ENCODE data around the gene PPP1R26. TPM values are rescaled to one million over a fixed set of nuclear protein-coding genes. Genes with fewer than 3 reads are reported as not detected.

PPP1R26 gene
- total and polyA plus RNA-seq, 3 experiments from 2014 or later: 0.47 to 0.84 (median 0.59) TPM

DNA sequence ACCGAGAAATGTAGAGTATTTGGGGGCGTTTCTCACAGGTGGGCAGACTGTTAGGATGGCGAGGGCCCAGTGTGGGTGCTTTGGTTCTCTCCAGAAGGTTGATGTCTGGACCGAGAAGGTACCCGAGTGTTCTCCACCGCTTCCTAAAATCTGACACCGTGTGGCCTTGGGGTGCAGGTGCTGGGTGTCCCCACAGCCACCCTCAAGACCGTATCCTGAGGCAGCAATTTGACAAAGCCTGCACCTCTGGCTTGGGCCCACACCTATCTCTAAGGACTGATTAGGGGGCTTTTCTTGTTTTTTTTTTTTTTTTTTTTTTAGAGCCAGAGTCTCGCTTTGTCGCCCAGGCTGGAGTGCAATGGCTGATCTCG is 1.3 kb downstream of the PPP1R26 start:
- no peak overlapping the region for H3K27ac Mint-ChIP-seq
- peaks cover 20% of the 10 kb centered on the region for H3K27me3 ChIP-seq (ENCODE audit: insufficient read depth, low read length, poor library complexity, severe bottlenecking)
- peaks cover 0 to 2% (median 0%) of the 10 kb centered on the region in 3 donors for H3K36me3 Mint-ChIP-seq
- ChIA-PET CTCF (interaction anchor here (1.2 to 1.6 kb wide), 2 partner anchors 15 to 19 kb away, joined by 4 read pairs; partner anchors contain the start of gene MRPS2), POLR2A (interaction anchor here (0.7 kb wide), 1 partner anchor 17 kb away, joined by 11 read pairs; no protein-coding TSS in a partner anchor)
- H3K4me3 ChIP-seq (ENCODE audit: low read length): peak overlapping the region; percentile 37
- no peaks in the 10 kb centered on the region for H3K9me3 ChIP-seq (ENCODE audit: low read length)
- H3K9me3 Mint-ChIP-seq: peaks cover 0 to 2% (median 0%) of the 10 kb centered on the region in 5 donors
- H3K27ac ChIP-seq (ENCODE audit: low read depth, low read length): peak overlapping the region; percentile 47
- DNase-seq: no peak
- H3K36me3 ChIP-seq (ENCODE audit: insufficient read depth, low read length): no peaks in the 10 kb centered on the region
- peaks cover 45 to 48% of the 10 kb centered on the region in 2 donors for H3K27me3 Mint-ChIP-seq
- peaks cover 13% of the 10 kb centered on the region for H3K4me1 ChIP-seq (ENCODE audit: insufficient read depth, low read length)
- peak overlapping the region in 6 of 7 donors; percentile 52 to 75 (median 60) for H3K4me3 Mint-ChIP-seq
- H3K4me1 Mint-ChIP-seq: peaks cover 5 to 24% (median 9%) of the 10 kb centered on the region in 3 donors

DNA sequence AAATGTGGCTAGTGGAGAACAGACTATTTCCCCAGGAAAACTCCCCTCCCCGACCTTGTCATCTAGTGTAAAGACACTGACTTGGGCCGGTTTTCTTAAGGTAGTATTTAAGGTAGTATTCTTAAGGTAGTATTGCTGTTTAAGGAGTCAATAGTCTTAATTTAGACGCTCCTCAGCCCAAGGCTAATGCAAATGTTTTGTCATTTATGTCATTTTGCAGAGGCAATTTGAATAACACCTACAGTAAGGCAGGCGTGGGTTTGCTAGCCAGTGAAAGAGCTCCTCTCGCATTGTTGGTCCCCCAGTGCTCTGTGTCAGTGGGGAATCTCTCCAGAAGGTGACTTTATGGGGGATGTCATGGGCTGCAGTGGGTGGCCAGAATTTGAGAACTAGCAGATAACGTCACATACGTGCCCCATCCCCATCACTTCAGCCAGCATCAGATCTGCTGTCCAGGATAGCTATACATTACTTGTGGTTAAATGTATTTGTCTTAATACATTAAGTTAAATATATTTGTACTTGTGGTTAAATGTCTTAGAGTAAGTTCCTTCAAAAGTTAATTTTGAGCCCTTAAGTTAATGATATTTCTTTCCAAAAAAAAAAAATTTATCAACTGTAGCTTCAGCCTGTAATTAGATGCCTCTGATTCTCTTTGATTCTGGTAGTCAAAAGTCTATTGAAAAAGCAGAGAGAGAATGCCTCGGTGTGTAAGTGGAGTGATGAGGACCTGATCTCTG is 2.6 kb downstream of the PPP1R26 start:
- H3K9me3 Mint-ChIP-seq: peaks cover 0 to 2% (median 0%) of the 10 kb centered on the region in 5 donors
- peaks cover 20% of the 10 kb centered on the region for H3K27me3 ChIP-seq (ENCODE audit: insufficient read depth, low read length, poor library complexity, severe bottlenecking)
- ChIA-PET CTCF (interaction anchor here (1.6 kb wide), 1 partner anchor 18 kb away, joined by 4 read pairs; the partner anchor contains the start of gene MRPS2), POLR2A (no interaction called here)
- peak overlapping the region in 4 of 7 donors; percentile 33 to 48 (median 42) for H3K4me3 Mint-ChIP-seq
- DNase-seq: no peak
- no peaks in the 10 kb centered on the region for H3K36me3 ChIP-seq (ENCODE audit: insufficient read depth, low read length)
- H3K27me3 Mint-ChIP-seq: peaks cover 38 to 45% of the 10 kb centered on the region in 2 donors
- peak overlapping the region in 1 of 8 donors; percentile 20 for H3K27ac Mint-ChIP-seq
- peaks cover 13% of the 10 kb centered on the region for H3K4me1 ChIP-seq (ENCODE audit: insufficient read depth, low read length)
- no peak overlapping the region for H3K4me3 ChIP-seq (ENCODE audit: low read length)
- no peak overlapping the region for H3K27ac ChIP-seq (ENCODE audit: low read depth, low read length)
- H3K36me3 Mint-ChIP-seq: peaks cover 0 to 2% (median 0%) of the 10 kb centered on the region in 3 donors
- peaks cover 5 to 24% (median 9%) of the 10 kb centered on the region in 3 donors for H3K4me1 Mint-ChIP-seq
- H3K9me3 ChIP-seq (ENCODE audit: low read length): no peaks in the 10 kb centered on the region

DNA sequence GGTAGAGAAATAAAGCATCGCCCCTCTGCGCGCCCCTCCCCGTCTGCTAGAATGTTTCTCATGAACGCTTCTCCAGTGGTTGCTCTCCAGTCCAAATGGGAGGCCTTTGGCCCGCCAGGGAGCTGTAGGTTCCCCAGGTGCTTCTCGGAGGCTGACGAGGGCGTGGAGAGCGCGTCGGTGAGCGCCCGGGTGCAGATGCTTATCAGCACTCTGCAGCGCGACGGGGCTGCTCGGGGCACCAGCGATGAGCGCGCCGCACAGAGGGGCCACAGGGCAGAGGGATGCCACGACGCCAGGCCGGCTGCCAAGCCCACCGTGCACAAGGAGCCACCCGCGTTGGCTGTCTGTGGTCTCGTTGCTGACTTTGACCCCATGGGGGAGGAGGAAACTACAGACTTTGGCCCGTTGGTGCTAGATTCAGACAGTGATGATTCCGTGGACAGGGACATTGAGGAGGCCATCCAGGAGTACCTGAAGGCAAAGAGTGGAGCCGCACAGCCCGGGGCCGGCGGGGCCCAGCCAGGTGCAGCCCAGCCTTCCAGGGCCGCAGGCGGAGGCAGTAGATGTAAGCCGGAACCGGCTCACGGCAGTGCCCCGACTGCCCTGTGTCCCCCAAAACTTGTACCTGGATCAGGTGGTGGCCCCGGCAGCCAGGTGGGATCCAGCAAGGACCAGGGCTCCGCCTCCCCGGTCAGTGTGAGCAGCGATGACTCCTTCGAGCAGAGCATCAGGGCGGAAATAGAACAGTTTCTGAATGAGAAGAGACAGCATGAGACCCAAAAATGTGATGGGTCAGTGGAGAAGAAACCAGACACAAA is 5.1 kb downstream of the PPP1R26 start:
- H3K4me3 ChIP-seq (ENCODE audit: low read length): no peak overlapping the region
- peak in 1 of 5 donors; percentile 36 for DNase-seq
- no peak overlapping the region for H3K27ac ChIP-seq (ENCODE audit: low read depth, low read length)
- peaks cover 13% of the 10 kb centered on the region for H3K4me1 ChIP-seq (ENCODE audit: insufficient read depth, low read length)
- no peaks in the 10 kb centered on the region for H3K36me3 ChIP-seq (ENCODE audit: insufficient read depth, low read length)
- Mint-ChIP-seq H3K27me3 (peaks cover 24 to 30% of the 10 kb centered on the region in 2 donors), H3K36me3 (no peaks in the 10 kb centered on the region), H3K4me1 (peaks cover 0 to 12% (median 0%) of the 10 kb centered on the region in 3 donors), H3K4me3 (no peak overlapping the region), H3K9me3 (peaks cover 0 to 2% (median 0%) of the 10 kb centered on the region in 5 donors), H3K27ac (no peak overlapping the region)
- no peaks in the 10 kb centered on the region for H3K9me3 ChIP-seq (ENCODE audit: low read length)
- ChIA-PET POLR2A (no interaction called here), CTCF (no interaction called here)
- H3K27me3 ChIP-seq (ENCODE audit: insufficient read depth, low read length, poor library complexity, severe bottlenecking): peaks cover 13% of the 10 kb centered on the region

DNA sequence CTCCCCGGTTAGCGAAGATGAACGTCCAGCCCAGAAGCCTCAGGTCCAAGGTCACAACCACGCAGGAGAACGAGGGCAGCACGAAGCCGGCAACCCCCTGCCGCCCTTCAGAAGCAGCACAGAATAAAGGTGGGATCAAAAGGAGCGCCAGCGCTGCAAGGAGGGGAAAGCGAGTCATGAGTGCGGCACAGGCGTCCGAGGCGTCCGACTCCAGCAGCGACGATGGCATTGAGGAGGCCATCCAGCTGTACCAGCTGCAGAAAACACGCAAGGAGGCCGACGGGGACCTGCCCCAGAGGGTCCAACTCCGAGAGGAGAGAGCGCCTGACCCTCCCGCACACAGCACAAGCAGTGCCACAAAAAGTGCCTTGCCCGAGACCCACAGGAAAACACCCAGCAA is 5.8 kb downstream of the PPP1R26 start:
- peak in 1 of 5 donors; percentile 26 for DNase-seq
- H3K4me3 Mint-ChIP-seq: no peak overlapping the region
- H3K9me3 Mint-ChIP-seq: peaks cover 0 to 2% (median 0%) of the 10 kb centered on the region in 5 donors
- ChIA-PET POLR2A (no interaction called here), CTCF (no interaction called here)
- H3K4me1 ChIP-seq (ENCODE audit: insufficient read depth, low read length): peaks cover 12% of the 10 kb centered on the region
- H3K27ac Mint-ChIP-seq: no peak overlapping the region
- H3K36me3 Mint-ChIP-seq: no peaks in the 10 kb centered on the region
- peaks cover 24 to 30% of the 10 kb centered on the region in 2 donors for H3K27me3 Mint-ChIP-seq
- peaks cover 13% of the 10 kb centered on the region for H3K27me3 ChIP-seq (ENCODE audit: insufficient read depth, low read length, poor library complexity, severe bottlenecking)
- H3K9me3 ChIP-seq (ENCODE audit: low read length): no peaks in the 10 kb centered on the region
- no peaks in the 10 kb centered on the region for H3K36me3 ChIP-seq (ENCODE audit: insufficient read depth, low read length)
- peaks cover 0 to 11% (median 0%) of the 10 kb centered on the region in 3 donors for H3K4me1 Mint-ChIP-seq
- no peak overlapping the region for H3K27ac ChIP-seq (ENCODE audit: low read depth, low read length)
- no peak overlapping the region for H3K4me3 ChIP-seq (ENCODE audit: low read length)

DNA sequence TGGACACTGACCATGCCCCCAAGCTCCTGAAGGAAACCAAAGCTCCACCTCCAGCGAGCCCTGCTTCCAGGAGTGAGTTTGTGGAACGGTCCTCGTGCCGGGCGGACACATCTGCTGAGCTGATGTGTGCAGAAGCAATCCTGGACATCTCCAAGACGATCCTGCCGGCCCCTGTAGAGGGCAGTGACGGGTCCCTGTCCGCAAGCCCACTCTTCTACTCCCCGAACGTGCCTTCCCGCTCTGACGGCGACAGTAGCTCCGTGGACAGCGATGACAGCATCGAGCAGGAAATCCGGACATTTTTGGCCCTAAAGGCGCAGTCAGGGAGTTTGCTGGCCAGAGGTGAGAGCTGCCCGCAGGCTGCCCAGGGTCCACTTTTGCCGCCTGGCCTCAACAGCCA is 6.2 kb downstream of the PPP1R26 start:
- peaks cover 9% of the 10 kb centered on the region for H3K27me3 ChIP-seq (ENCODE audit: insufficient read depth, low read length, poor library complexity, severe bottlenecking)
- Mint-ChIP-seq H3K27ac (no peak overlapping the region), H3K9me3 (peaks cover 0 to 2% (median 0%) of the 10 kb centered on the region in 5 donors), H3K4me1 (peaks cover 0 to 7% (median 0%) of the 10 kb centered on the region in 3 donors), H3K36me3 (no peaks in the 10 kb centered on the region), H3K27me3 (peaks cover 20 to 27% of the 10 kb centered on the region in 2 donors), H3K4me3 (no peak overlapping the region)
- H3K4me3 ChIP-seq (ENCODE audit: low read length): no peak overlapping the region
- DNase-seq: peak in 1 of 5 donors; percentile 40
- ChIA-PET POLR2A (no interaction called here), CTCF (no interaction called here)
- H3K4me1 ChIP-seq (ENCODE audit: insufficient read depth, low read length): peaks cover 7% of the 10 kb centered on the region
- no peaks in the 10 kb centered on the region for H3K36me3 ChIP-seq (ENCODE audit: insufficient read depth, low read length)
- H3K9me3 ChIP-seq (ENCODE audit: low read length): no peaks in the 10 kb centered on the region
- no peak overlapping the region for H3K27ac ChIP-seq (ENCODE audit: low read depth, low read length)

DNA sequence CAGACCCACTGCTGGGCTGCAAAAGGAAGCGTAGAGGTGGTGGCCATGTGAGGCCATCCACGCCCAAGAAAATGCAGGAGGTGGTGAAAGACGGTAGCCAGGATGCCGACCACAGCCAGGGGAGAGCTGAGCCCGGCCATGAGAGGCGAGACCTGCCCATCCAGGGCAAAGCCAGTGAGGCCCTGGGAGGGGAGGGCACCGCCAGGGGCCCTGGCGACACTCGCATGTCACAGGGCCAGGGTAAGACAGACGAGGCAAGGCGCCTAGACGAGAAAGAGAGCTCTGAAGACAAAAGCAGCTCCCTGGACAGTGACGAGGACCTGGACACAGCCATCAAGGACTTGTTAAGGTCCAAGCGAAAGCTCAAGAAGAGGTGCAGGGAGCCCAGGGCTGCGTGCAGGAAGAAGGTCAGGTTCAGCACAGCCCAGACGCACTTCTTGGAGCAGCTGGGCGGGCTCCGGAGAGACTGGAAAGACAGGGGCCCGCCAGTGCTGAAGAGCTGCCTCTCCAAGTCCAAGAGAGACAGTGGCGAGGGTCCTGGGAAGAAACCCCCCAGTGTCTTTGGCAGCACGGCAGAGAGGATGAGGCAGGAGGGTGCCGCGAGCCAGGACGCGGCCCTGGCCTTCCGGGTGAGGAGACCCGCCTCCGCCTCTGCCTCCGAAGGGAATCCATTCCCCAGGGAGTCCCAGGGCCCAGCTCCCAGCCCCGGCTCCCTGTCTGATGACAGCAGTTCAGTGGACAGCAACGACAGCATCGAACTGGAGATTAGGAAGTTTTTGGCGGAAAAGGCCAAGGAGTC is 6.9 kb downstream of the PPP1R26 start:
- H3K27me3 Mint-ChIP-seq: peaks cover 13 to 28% of the 10 kb centered on the region in 2 donors
- no peaks in the 10 kb centered on the region for H3K36me3 Mint-ChIP-seq
- peak in 1 of 5 donors; percentile 32 for DNase-seq
- H3K9me3 Mint-ChIP-seq: peaks cover 0 to 2% (median 0%) of the 10 kb centered on the region in 5 donors
- Histone ChIP-seq H3K9me3 (ENCODE audit: low read length) (no peaks in the 10 kb centered on the region), H3K4me1 (ENCODE audit: insufficient read depth, low read length) (peaks cover 3% of the 10 kb centered on the region), H3K27me3 (ENCODE audit: insufficient read depth, low read length, poor library complexity, severe bottlenecking) (peaks cover 5% of the 10 kb centered on the region), H3K4me3 (ENCODE audit: low read length) (no peak overlapping the region), H3K36me3 (ENCODE audit: insufficient read depth, low read length) (no peaks in the 10 kb centered on the region), H3K27ac (ENCODE audit: low read depth, low read length) (no peak overlapping the region)
- CTCF ChIA-PET: no interaction called here
- peaks cover 0 to 5% (median 0%) of the 10 kb centered on the region in 3 donors for H3K4me1 Mint-ChIP-seq
- no peak overlapping the region for H3K4me3 Mint-ChIP-seq
- POLR2A ChIA-PET: no interaction called here
- no peak overlapping the region for H3K27ac Mint-ChIP-seq

DNA sequence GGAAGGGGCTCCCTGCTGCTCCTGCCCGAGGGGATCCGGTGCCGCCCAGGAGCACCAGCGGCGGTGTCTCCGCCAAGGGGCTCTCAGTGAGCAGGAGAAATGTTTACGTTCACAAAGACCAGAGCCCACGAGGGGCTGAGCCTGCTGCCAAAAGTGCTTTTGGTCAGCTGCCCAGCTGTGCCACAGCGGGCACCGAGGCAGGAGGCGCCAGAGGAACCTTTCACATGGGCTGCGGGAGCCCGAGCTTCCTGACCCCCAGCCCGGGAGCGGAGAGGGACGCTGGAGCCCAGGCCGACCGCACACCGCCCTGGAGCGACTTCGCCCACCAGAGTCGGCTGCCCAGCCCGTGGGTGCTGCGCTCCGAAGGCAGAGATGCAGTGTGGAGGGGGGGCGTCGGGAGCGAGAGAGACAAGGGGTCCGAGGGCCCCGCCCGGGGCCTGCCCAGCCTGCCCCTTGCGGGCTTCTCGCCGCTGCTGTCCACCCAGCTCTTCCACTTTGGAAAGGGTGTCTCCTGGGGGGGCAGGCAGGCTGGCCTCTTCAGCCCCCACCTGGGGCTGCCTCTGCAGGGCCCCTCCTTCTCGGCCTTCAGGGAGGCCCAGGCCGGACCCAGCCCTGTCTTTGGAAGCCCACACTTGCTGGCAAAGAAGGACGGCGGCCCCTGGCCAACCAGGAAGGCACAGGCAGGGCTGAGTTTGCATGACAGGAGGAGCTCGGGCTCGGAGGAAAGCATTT is 7.9 kb downstream of the PPP1R26 start:
- Histone ChIP-seq H3K9me3 (ENCODE audit: low read length) (no peaks in the 10 kb centered on the region), H3K36me3 (ENCODE audit: insufficient read depth, low read length) (no peaks in the 10 kb centered on the region), H3K27me3 (ENCODE audit: insufficient read depth, low read length, poor library complexity, severe bottlenecking) (no peaks in the 10 kb centered on the region), H3K27ac (ENCODE audit: low read depth, low read length) (no peak overlapping the region), H3K4me1 (ENCODE audit: insufficient read depth, low read length) (no peaks in the 10 kb centered on the region), H3K4me3 (ENCODE audit: low read length) (no peak overlapping the region)
- POLR2A ChIA-PET: no interaction called here
- Mint-ChIP-seq H3K4me3 (no peak overlapping the region), H3K27ac (no peak overlapping the region), H3K27me3 (peaks cover 4 to 25% of the 10 kb centered on the region in 2 donors), H3K9me3 (peaks cover 0 to 2% (median 0%) of the 10 kb centered on the region in 5 donors), H3K4me1 (no peaks in the 10 kb centered on the region), H3K36me3 (no peaks in the 10 kb centered on the region)
- peak in 1 of 5 donors; percentile 42 for DNase-seq
- CTCF ChIA-PET: no interaction called here
